Body of pancreas (tissue), 4 donors: Measurements from ENCODE around the gene CDH4. TPM values are rescaled to one million over a fixed set of nuclear protein-coding genes. Genes with fewer than 3 reads are reported as not detected.

Source experiments
- ATAC-seq: fragments of 150-250 bp; one replicate; pipeline ENCODE4 v1.9.1; 2016
- DNase-seq, 4 donors: peaks; one replicate each; pipeline ENCODE4 v3.0.0-alpha.2; 2019
- H3K27ac ChIP-seq, 4 donors: fragments of 200-600 bp; sonication (generic); 1 replicate in 3 of 4; 2 replicates in 1 of 4; pipeline versions ENCODE4 v1.5.1 to v1.6.1; 2016 to 2019; ENCODE audit warnings: mild to moderate bottlenecking in 1 of 4, mixed read lengths in 1 of 4, moderate library complexity in 1 of 4
- H3K27me3 ChIP-seq, 2 donors: fragments of 200-600 bp; sonication (generic); one replicate each; pipeline ENCODE4 v1.6.0; 2016; ENCODE audit warnings: mild to moderate bottlenecking in 1 of 2
- H3K36me3 ChIP-seq, 2 donors: fragments of 200-600 bp; sonication (generic); replicated peaks in 1 of 2; 2 replicates each; pipeline ENCODE4 v1.5.1; 2016; ENCODE audit warnings: low read depth in 2 of 2; ENCODE audit not compliant: insufficient read depth in 1 of 2
- H3K4me1 ChIP-seq: fragments of 200-600 bp; sonication (generic); one replicate; pipeline ENCODE4 v1.6.0; 2016
- H3K4me3 ChIP-seq, 2 donors: fragments of 200-600 bp; sonication (generic); 1 replicate in 1 of 2; 2 replicates in 1 of 2; pipeline ENCODE4 v1.5.1; 2016 to 2019
- H3K9me3 ChIP-seq, 3 donors: fragments of 200-600 bp; sonication (generic); 1 replicate in 2 of 3; 2 replicates in 1 of 3; pipeline ENCODE4 v1.5.1; 2016
- CTCF ChIP-seq, 7 experiments: fragments of 450-650 bp in 4 of 7; fragments of 200-600 bp in 3 of 7; sonication (generic) in 3 of 7; IDR thresholded peaks; one replicate each; pipeline ENCODE4 v1.5.1; 2016 to 2019; ENCODE audit warnings: antibody characterized with exemption in 7 of 7
- POLR2A ChIP-seq, 3 donors: fragments of 450-650 bp; IDR thresholded peaks; one replicate each; pipeline ENCODE4 v1.6.1; 2016; ENCODE audit warnings: antibody characterized with exemption in 3 of 3, mild to moderate bottlenecking in 2 of 3
- WGBS, 2 donors: methylation state at CpG; one replicate each; pipeline ENCODE4 v1.1.5; 2017; 5-methylcytosine and 5-hydroxymethylcytosine counted together
- intact Hi-C: fragments of 100-400 bp; cut with DNase I; formaldehyde crosslinking; loops from one replicate; pipeline ENCODE4 v1.15.1; 2023
- total RNA-seq, 2 donors: library from RNA; depleted of rRNA; stranded (reverse); fragments of >200 nt; gene quantifications; one replicate each; pipeline ENCODE4 v1.1.0, GENCODE V29; 2016

The CDH4 gene
- total RNA-seq, 2 donors from 2014 or later = 0.33 to 0.52 TPM

- intact Hi-C loops = no loop called here
- WGBS, 2 donors = 41 to 42% methylated on average over 18 to 21 of the region's 21 CpGs
- Histone ChIP-seq H3K4me3 (no peak overlapping the region), H3K36me3 (no peaks in the 10 kb centered on the region), H3K27ac (no peak overlapping the region), H3K27me3 (no peaks in the 10 kb centered on the region), H3K9me3 (no peaks in the 10 kb centered on the region), H3K4me1 (no peaks in the 10 kb centered on the region)
- TF ChIP-seq POLR2A (IDR thresholded peaks at IDR 0.05) (no peak), CTCF (IDR thresholded peaks at IDR 0.05) (no peak)
- ATAC-seq (no peak), DNase-seq (no peak)
Observed at GRCh38 chr20:61525781-61526431, 273.8 kb downstream of the CDH4 start.

- TF ChIP-seq POLR2A (IDR thresholded peaks at IDR 0.05) (no peak), CTCF (IDR thresholded peaks at IDR 0.05) (no peak)
- WGBS, 2 donors = 74 to 80% methylated on average over 13 of the region's 13 CpGs
- intact Hi-C loops = no loop called here
- H3K27ac ChIP-seq = no peak overlapping the region
- H3K9me3 ChIP-seq = no peaks in the 10 kb centered on the region
- H3K4me1 ChIP-seq = no peaks in the 10 kb centered on the region
- H3K27me3 ChIP-seq = no peaks in the 10 kb centered on the region
- no peaks in the 10 kb centered on the region for H3K36me3 ChIP-seq
- DNase-seq (no peak), ATAC-seq (no peak)
- no peak overlapping the region for H3K4me3 ChIP-seq
Observed at GRCh38 chr20:61526907-61527306, 274.8 kb downstream of the CDH4 start.

DNA sequence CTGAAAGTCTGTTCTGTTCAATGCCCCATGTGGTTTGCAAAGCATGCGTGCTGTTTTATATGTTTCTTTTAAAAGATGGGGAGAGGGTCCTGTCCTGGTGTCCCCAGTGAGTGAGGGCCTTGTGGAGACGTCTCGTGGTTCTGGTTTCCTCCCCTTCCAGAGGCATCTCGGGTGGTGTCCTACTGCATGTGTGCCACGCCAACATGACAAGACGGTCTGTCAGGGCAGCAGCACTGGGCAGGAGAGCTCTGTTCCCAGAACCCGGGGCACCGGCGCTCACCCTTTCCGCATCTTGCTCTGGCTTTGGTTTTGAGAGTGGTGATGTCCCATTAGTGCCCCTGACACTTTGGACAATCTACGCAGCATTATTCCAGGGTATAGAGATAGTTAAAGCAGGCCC is 275.6 kb downstream of the CDH4 start:
- ATAC-seq = no peak
- Histone ChIP-seq H3K27ac (no peak overlapping the region), H3K4me1 (no peaks in the 10 kb centered on the region), H3K27me3 (no peaks in the 10 kb centered on the region), H3K9me3 (no peaks in the 10 kb centered on the region), H3K36me3 (no peaks in the 10 kb centered on the region), H3K4me3 (no peak overlapping the region)
- intact Hi-C loops = no loop called here
- TF ChIP-seq POLR2A (IDR thresholded peaks at IDR 0.05) (no peak), CTCF (IDR thresholded peaks at IDR 0.05) (no peak)
- DNase-seq = no peak
- WGBS, 2 donors = 70 to 76% methylated on average over 9 to 11 of the region's 11 CpGs

GRCh38 chr20:61528591-61528990 is 276.5 kb downstream of the CDH4 start:
- intact Hi-C loops = no loop called here
- ATAC-seq = no peak
- WGBS, 2 donors = 64 to 68% methylated on average over 9 of the region's 9 CpGs

More at GRCh38 chr20:61528591-61528990, 276.5 kb downstream of the CDH4 start:
- H3K36me3 ChIP-seq = no peaks in the 10 kb centered on the region
- TF ChIP-seq POLR2A (IDR thresholded peaks at IDR 0.05) (no peak), CTCF (IDR thresholded peaks at IDR 0.05) (no peak)
- DNase-seq = no peak
- H3K9me3 ChIP-seq = no peaks in the 10 kb centered on the region
- H3K4me1 ChIP-seq = no peaks in the 10 kb centered on the region
- no peaks in the 10 kb centered on the region for H3K27me3 ChIP-seq
- H3K27ac ChIP-seq = no peak overlapping the region
- no peak overlapping the region for H3K4me3 ChIP-seq
